Lower lobe of right lung (tissue), 2 donors: Measurements from ENCODE around the gene AKAP11. TPM values are rescaled to one million over a fixed set of nuclear protein-coding genes. Genes with fewer than 3 reads are reported as not detected.

Source experiments
- ATAC-seq, 2 donors: fragments of 200-7000 bp; cut with Tn5 transposase; one replicate each; pipeline ENCODE4 v1.9.1; 2020 to 2022; ENCODE audit warnings: mild to moderate bottlenecking in 2 of 2, moderate library complexity in 2 of 2
- DNase-seq: peaks from one replicate; pipeline ENCODE4 v3.0.0-alpha.2; 2020
- H3K27ac ChIP-seq: fragments of 200-600 bp; one replicate; pipeline ENCODE4 v1.8.0; 2022
- H3K27me3 ChIP-seq: fragments of 200-600 bp; one replicate; pipeline ENCODE4 v1.8.0; 2022; ENCODE audit warnings: low read depth
- H3K36me3 ChIP-seq: fragments of 200-600 bp; one replicate; pipeline ENCODE4 v1.8.0; 2022; ENCODE audit warnings: mild to moderate bottlenecking
- H3K4me1 ChIP-seq: fragments of 200-600 bp; one replicate; pipeline ENCODE4 v1.8.0; 2022
- H3K4me3 ChIP-seq: fragments of 200-600 bp; one replicate; pipeline ENCODE4 v1.8.0; 2022; ENCODE audit warnings: mild to moderate bottlenecking
- H3K9me3 ChIP-seq: fragments of 200-600 bp; one replicate; pipeline ENCODE4 v1.8.0; 2022
- CTCF ChIP-seq: fragments of 200-600 bp; IDR thresholded peaks from one replicate; pipeline ENCODE4 v1.8.0; 2022; ENCODE audit warnings: antibody characterized with exemption, mild to moderate bottlenecking
- intact Hi-C: fragments of 100-400 bp; cut with DNase I; formaldehyde crosslinking; loops from one replicate; pipeline ENCODE4 v1.11.0; 2022
- total RNA-seq: library from RNA; stranded (reverse); fragmentation: NEBNext Ultra II Directional; extraction: Animal tissue kit (Norgen Biotek cat#: 25700); gene quantifications from one replicate; pipeline ENCODE4 v1.2.1, GENCODE V29; 2021
- donor health status: DM: no; HTN: yes; CAD: no; lungs with severe emphysema.

AKAP11 gene
- total RNA-seq, 1 donor from 2014 or later: 34.5 TPM

- TF ChIP-seq CTCF: no peak
- Histone ChIP-seq H3K36me3 (no peaks in the 10 kb centered on the region), H3K4me3 (no peak overlapping the region), H3K4me1 (no peaks in the 10 kb centered on the region), H3K27ac (no peak overlapping the region), H3K27me3 (no peaks in the 10 kb centered on the region), H3K9me3 (no peaks in the 10 kb centered on the region)
- intact Hi-C loops: no loop called here
- DNase-seq (no peak), ATAC-seq (no peak)
Observed at GRCh38 chr13:42350141-42350540, 78.2 kb downstream of the AKAP11 start.

- H3K27ac ChIP-seq: no peak overlapping the region
- H3K4me1 ChIP-seq: no peaks in the 10 kb centered on the region
- peak in 1 of 2 donors; percentile 53 for ATAC-seq
Observed at GRCh38 chr13:42354241-42355091, 82.5 kb downstream of the AKAP11 start.

GRCh38 chr13:42355092-42355485 is 83.1 kb downstream of the AKAP11 start:
- DNase-seq: no peak
- no peaks in the 10 kb centered on the region for H3K27me3 ChIP-seq
- no peaks in the 10 kb centered on the region for H3K9me3 ChIP-seq
- peak in 1 of 2 donors; percentile 21 for ATAC-seq
- H3K4me1 ChIP-seq: no peaks in the 10 kb centered on the region
- no peak overlapping the region for H3K4me3 ChIP-seq
- intact Hi-C loops: no loop called here
- H3K27ac ChIP-seq: no peak overlapping the region
- no peaks in the 10 kb centered on the region for H3K36me3 ChIP-seq
- no peak for TF ChIP-seq CTCF

More at GRCh38 chr13:42354241-42355091, 82.5 kb downstream of the AKAP11 start:
- H3K27me3 ChIP-seq: no peaks in the 10 kb centered on the region
- no peaks in the 10 kb centered on the region for H3K36me3 ChIP-seq
- H3K9me3 ChIP-seq: no peaks in the 10 kb centered on the region
- H3K4me3 ChIP-seq: no peak overlapping the region
- intact Hi-C loops: no loop called here
- TF ChIP-seq CTCF: no peak
- no peak for DNase-seq

- H3K9me3 ChIP-seq: no peaks in the 10 kb centered on the region
- H3K4me3 ChIP-seq: no peak overlapping the region
- H3K27ac ChIP-seq: no peak overlapping the region
- ATAC-seq (peak in 1 of 2 donors; percentile 38), DNase-seq (no peak)
- intact Hi-C loops: no loop called here
- H3K27me3 ChIP-seq: no peaks in the 10 kb centered on the region
- no peak for TF ChIP-seq CTCF
- no peaks in the 10 kb centered on the region for H3K36me3 ChIP-seq
- no peaks in the 10 kb centered on the region for H3K4me1 ChIP-seq
Observed at GRCh38 chr13:42355491-42356183, 83.7 kb downstream of the AKAP11 start.

GRCh38 chr13:42356184-42356575 is 84.2 kb downstream of the AKAP11 start:
- TF ChIP-seq CTCF: no peak
- DNase-seq: no peak
- ATAC-seq: no peak
- H3K9me3 ChIP-seq: no peaks in the 10 kb centered on the region
- intact Hi-C loops: no loop called here
- no peaks in the 10 kb centered on the region for H3K36me3 ChIP-seq
- H3K4me1 ChIP-seq: no peaks in the 10 kb centered on the region
- no peak overlapping the region for H3K27ac ChIP-seq
- H3K4me3 ChIP-seq: no peak overlapping the region
- H3K27me3 ChIP-seq: no peaks in the 10 kb centered on the region
